22Rv1 (cell line): ENCODE results near the gene PLSCR2.

ENCODE experiments used
- CTCF ChIP-seq: fragments of 450-650 bp; IDR thresholded peaks from 2 replicates; pipeline ENCODE4 v1.5.1; 2017; ENCODE audit warnings: mild to moderate bottlenecking
- ZFX ChIP-seq: fragments of 450-650 bp; IDR thresholded peaks from 2 replicates; pipeline ENCODE4 v1.6.1; 2017; ENCODE audit warnings: antibody characterized with exemption, borderline replicate concordance

DNA sequence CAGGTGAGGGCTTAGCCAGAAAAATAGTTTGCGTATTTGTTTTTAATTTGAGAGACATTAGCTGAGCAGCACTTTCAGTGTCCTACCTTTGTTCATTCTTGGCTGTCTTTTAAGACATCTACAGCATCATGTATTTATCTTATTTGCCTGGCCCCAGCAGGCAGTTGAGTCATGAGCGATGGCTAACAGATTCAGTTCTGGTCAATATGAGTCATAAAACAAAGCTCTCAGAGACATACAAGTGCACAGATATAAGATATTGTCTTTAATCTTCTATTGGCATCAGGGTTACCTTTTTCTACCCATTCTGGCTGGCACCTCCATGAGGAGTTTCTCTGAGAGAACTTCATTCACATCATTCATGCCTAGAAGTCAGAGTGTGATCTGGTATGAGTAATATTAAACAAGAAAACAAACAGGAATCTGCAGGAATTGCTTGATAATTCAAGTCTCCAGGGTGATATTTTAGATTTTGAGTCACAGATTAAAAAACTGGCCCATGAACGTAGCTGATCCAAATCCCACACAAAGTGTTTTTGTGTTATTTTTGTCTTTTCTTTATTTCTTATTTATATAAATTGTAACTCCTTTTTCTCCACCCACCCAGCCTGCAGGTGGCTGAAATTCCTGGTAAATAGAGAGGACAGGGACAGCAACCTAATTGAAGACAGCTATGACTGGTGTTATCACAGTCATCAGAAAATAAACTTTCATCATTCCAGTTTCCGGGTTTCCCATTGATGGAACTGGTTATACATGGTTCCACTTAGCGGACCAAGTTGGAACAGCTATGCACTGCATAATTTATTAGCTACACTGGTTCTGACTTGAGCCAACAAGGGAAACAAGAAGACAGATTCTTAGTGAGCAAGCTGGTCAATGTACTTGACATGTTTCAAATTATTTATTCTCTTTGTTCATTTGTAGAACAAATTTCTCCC, 47.3 kb downstream of the PLSCR2 start:
- TF ChIP-seq CTCF (no peak), ZFX (no peak)
